Stomach (tissue), 9 donors: ENCODE results near the gene IFI6. TPM values are rescaled to one million over a fixed set of nuclear protein-coding genes. Genes with fewer than 3 reads are reported as not detected.
"Not testable (repeated sequence)": the region's sequence is repeated elsewhere in the genome, so short reads cannot be mapped to it uniquely, and the experiment has no call there.

Experiments
- DNase-seq, 2 donors: peaks; one replicate each; pipeline versions ENCODE4 v3.0.0 to v3.0.0-alpha.2; 2013 to 2019
- H3K27ac ChIP-seq, 5 donors: fragments of 200-600 bp in 4 of 5; sonication (generic) in 4 of 5; one replicate each; pipeline ENCODE4 v1.5.1; 2013 to 2019; ENCODE audit warnings: mild to moderate bottlenecking in 1 of 5, moderate library complexity in 1 of 5
- H3K27me3 ChIP-seq, 3 donors: fragments of 200-600 bp; sonication (generic); one replicate each; pipeline ENCODE4 v1.5.1; 2017 to 2019; ENCODE audit warnings: mixed run types in 1 of 3
- H3K36me3 ChIP-seq, 4 donors: fragments of 200-600 bp; sonication (generic); 1 replicate in 3 of 4; 2 replicates in 1 of 4; pipeline ENCODE4 v1.5.1; 2016 to 2019
- H3K4me1 ChIP-seq, 4 donors: fragments of 200-600 bp; sonication (generic); one replicate each; pipeline ENCODE4 v1.5.1; 2016 to 2019
- H3K4me3 ChIP-seq, 4 donors: fragments of 200-600 bp; sonication (generic) in 3 of 4; one replicate each; pipeline ENCODE4 v1.5.1; 2016 to 2019; ENCODE audit warnings: mild to moderate bottlenecking in 1 of 4
- H3K9me3 ChIP-seq, 4 donors: fragments of 200-600 bp; sonication (generic); one replicate each; pipeline ENCODE4 v1.5.1; 2016 to 2019
- EP300 ChIP-seq: sonication (generic); formaldehyde crosslinking; IDR thresholded peaks from one replicate; pipeline ENCODE4 v1.6.1; 2017; ENCODE audit warnings: antibody characterized with exemption
- POLR2A ChIP-seq, 4 donors: fragments of 450-650 bp; IDR thresholded peaks; one replicate each; pipeline ENCODE4 v1.6.1; 2016; ENCODE audit warnings: antibody characterized with exemption in 4 of 4, control low read depth in 2 of 4, mild to moderate bottlenecking in 1 of 4, moderate library complexity in 1 of 4
- POLR2AphosphoS5 ChIP-seq, 3 donors: sonication (generic); formaldehyde crosslinking; IDR thresholded peaks; one replicate each; pipeline ENCODE4 v1.6.1; 2016; ENCODE audit warnings: antibody characterized with exemption in 3 of 3
- WGBS, 5 donors: extraction: QIAGEN DNeasy Blood & Tissue Kit in 3 of 5; methylation state at CpG; one replicate each; pipeline versions ENCODE4 v1.1.5 to v1.1.7; 2013 to 2018; 5-methylcytosine and 5-hydroxymethylcytosine counted together
- intact Hi-C: fragments of 100-400 bp; cut with DNase I; formaldehyde crosslinking; loops from one replicate; pipeline ENCODE4 v1.15.1; 2023; ENCODE audit warnings: low total_unique reads
- polyA plus RNA-seq, 3 donors: library from polyadenylated mRNA; stranded (reverse); fragments of 200-250 nt; gene quantifications; one replicate each; pipeline ENCODE4 v1.2.3, GENCODE V29; 2013
- total RNA-seq, 5 donors: library from RNA; depleted of rRNA; stranded (reverse); fragments of >200 nt; gene quantifications; one replicate each; pipeline versions ENCODE4 v1.1.0 to v1.2.3, GENCODE V29; 2014 to 2016
- TF ChIP-seq, protein P1 (sequence below), 7 experiments: fragments of 450-650 bp in 4 of 7; fragments of 200-600 bp in 3 of 7; sonication (generic) in 3 of 7; IDR thresholded peaks; one replicate each; pipeline ENCODE4 v1.5.1; 2016 to 2019; ENCODE audit warnings: antibody characterized with exemption in 7 of 7, control low read depth in 2 of 7, mild to moderate bottlenecking in 1 of 7
- donor health status: healthy with polysubstance abuse.
- donor health status: Bipolar disorder and iron deficiency.
- donor health status: healthy.

IFI6 gene
- total and polyA plus RNA-seq, 8 donors: 6.1 to 95.2 (median 40.0) TPM; not detected in 1

DNA sequence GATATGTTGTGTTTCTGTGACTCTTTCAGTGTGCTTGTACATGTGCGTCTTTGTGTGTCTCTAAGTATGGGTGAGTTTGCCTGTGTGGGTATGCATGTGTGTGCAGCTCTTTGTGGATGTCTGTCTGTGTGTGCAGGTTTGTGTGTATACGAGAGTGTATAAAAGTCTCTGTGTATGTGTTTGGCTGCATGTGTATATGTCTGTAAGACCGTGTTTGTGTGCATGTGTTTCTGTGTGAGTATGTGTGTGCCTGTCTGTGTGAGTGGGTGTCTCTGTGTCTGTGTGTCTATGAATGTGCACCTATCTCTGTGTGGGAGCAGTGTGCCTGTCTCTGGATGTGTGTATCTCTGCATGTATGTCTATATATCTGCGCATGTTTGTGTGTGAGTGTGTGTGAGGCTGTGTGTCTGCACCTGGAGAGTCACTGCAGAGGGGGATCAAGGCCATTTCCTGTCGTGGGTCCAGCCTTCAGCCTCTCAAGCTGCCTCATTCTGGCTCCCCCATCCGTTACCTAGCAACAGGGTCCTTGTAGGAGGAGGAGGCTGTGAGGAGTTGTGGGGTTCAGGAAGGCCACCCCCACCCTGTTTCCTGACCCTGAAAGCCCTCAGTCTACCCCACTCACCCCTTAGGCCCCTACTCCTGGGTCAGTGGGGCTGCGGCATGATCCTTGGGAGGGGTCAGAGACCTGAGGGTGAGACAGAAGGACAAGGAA is 47.4 kb downstream of the IFI6 start:
- peaks cover 0 to 50% (median 6%) of the 10 kb centered on the region in 4 donors for H3K4me1 ChIP-seq
- intact Hi-C loops: no loop called here
- TF ChIP-seq, protein P1, sequence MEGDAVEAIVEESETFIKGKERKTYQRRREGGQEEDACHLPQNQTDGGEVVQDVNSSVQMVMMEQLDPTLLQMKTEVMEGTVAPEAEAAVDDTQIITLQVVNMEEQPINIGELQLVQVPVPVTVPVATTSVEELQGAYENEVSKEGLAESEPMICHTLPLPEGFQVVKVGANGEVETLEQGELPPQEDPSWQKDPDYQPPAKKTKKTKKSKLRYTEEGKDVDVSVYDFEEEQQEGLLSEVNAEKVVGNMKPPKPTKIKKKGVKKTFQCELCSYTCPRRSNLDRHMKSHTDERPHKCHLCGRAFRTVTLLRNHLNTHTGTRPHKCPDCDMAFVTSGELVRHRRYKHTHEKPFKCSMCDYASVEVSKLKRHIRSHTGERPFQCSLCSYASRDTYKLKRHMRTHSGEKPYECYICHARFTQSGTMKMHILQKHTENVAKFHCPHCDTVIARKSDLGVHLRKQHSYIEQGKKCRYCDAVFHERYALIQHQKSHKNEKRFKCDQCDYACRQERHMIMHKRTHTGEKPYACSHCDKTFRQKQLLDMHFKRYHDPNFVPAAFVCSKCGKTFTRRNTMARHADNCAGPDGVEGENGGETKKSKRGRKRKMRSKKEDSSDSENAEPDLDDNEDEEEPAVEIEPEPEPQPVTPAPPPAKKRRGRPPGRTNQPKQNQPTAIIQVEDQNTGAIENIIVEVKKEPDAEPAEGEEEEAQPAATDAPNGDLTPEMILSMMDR (IDR thresholded peaks at IDR 0.05): no peak
- TF ChIP-seq POLR2AphosphoS5 (IDR thresholded peaks at IDR 0.05) (no peak), EP300 (no peak), POLR2A (IDR thresholded peaks at IDR 0.05) (no peak)
- H3K9me3 ChIP-seq: no peaks in the 10 kb centered on the region
- 62 to 68% (median 63%) methylated on average over 6 to 7 of the region's 7 CpGs for WGBS, 5 donors
- no peaks in the 10 kb centered on the region for H3K27me3 ChIP-seq
- peak overlapping the region in 2 of 4 donors; percentile 12 to 21 for H3K4me3 ChIP-seq
- no peak for DNase-seq
- H3K36me3 ChIP-seq: no peaks in the 10 kb centered on the region
- H3K27ac ChIP-seq: peak overlapping the region in 2 of 5 donors; percentile 60 to 69

DNA sequence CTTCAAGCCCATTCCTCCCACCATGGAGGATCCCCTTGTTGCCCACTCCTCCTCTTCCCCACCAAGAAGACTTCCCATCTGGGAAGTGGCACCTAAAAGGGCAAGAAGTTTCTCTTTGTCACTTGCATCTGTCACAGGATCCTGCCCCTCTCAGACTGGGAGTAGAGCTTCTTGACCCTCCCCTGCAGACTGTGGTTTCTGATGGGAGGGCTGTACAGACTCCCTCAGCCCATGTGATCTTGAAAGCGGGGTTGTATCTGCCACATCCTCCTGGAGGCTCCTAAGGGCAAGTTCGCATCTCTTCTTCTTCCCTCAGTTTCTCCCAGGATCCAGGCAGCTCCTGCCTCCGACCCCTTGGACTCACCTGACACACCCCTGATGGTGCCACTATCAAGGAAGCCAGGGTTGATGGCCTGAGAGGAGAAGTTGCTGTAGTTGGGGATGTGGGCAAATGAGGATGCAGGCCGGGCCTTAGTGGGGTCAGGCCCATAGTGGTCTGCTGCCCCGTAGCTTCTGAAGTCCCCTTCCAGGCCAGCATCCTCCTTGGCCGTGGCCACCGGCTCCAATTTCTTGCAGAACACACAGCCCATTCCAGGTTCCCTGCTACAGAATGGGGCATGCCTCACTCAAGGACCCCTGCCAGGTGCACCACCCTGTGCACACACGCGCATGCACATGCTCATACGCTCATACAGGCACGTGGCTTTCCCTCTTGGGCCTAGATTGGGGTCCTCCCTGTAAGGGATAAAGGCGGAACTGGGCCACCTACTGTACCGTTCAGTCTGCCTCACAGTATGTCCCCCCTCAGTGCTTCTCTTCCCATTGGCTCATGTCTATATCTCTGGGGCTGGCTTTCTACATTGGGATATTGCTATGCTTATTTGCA is 48.4 kb downstream of the IFI6 start:
- Histone ChIP-seq H3K27ac (no peak overlapping the region), H3K27me3 (no peaks in the 10 kb centered on the region), H3K4me3 (peak overlapping the region in 1 of 4 donors; percentile 6), H3K4me1 (peaks cover 0 to 48% (median 4%) of the 10 kb centered on the region in 4 donors), H3K36me3 (no peaks in the 10 kb centered on the region), H3K9me3 (no peaks in the 10 kb centered on the region)
- 86 to 94% (median 89%) methylated on average over 13 of the region's 13 CpGs for WGBS, 5 donors
- intact Hi-C loops: no loop called here
- no peak for TF ChIP-seq EP300
- TF ChIP-seq POLR2A (IDR thresholded peaks at IDR 0.05): no peak
- TF ChIP-seq, protein P1 (IDR thresholded peaks at IDR 0.05): no peak
- no peak for TF ChIP-seq POLR2AphosphoS5 (IDR thresholded peaks at IDR 0.05)
- no peak for DNase-seq

DNA sequence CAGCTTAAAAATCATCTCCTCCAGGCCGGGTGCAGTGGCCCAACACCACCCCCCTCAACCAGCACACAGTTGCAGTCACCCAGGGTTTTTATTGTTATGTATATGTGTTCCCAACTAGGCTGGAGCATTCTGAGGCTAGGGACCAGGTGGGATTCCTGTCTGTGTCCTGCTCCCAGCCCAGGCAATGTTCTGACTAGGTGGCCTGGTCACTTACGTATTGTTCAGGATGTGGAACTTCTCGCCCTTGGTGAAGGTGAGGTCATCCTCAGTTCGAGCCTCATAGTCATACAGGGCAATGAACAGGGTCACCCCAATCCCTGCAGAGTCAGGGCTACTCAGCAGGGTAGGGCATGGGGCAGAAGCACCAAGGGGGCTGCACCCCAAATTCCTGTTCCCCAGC is 49.2 kb downstream of the IFI6 start:
- Histone ChIP-seq H3K9me3 (no peaks in the 10 kb centered on the region), H3K27ac (no peak overlapping the region), H3K4me3 (no peak overlapping the region), H3K4me1 (peaks cover 0 to 48% (median 4%) of the 10 kb centered on the region in 4 donors), H3K27me3 (no peaks in the 10 kb centered on the region), H3K36me3 (no peaks in the 10 kb centered on the region)
- no peak for TF ChIP-seq EP300
- TF ChIP-seq, protein P1 (IDR thresholded peaks at IDR 0.05): no peak
- TF ChIP-seq POLR2A (IDR thresholded peaks at IDR 0.05): no peak
- TF ChIP-seq POLR2AphosphoS5 (IDR thresholded peaks at IDR 0.05): no peak
- no peak for DNase-seq
- intact Hi-C loops: no loop called here
- WGBS, 5 donors: 80 to 83% (median 81%) methylated on average over 4 of the region's 4 CpGs

DNA sequence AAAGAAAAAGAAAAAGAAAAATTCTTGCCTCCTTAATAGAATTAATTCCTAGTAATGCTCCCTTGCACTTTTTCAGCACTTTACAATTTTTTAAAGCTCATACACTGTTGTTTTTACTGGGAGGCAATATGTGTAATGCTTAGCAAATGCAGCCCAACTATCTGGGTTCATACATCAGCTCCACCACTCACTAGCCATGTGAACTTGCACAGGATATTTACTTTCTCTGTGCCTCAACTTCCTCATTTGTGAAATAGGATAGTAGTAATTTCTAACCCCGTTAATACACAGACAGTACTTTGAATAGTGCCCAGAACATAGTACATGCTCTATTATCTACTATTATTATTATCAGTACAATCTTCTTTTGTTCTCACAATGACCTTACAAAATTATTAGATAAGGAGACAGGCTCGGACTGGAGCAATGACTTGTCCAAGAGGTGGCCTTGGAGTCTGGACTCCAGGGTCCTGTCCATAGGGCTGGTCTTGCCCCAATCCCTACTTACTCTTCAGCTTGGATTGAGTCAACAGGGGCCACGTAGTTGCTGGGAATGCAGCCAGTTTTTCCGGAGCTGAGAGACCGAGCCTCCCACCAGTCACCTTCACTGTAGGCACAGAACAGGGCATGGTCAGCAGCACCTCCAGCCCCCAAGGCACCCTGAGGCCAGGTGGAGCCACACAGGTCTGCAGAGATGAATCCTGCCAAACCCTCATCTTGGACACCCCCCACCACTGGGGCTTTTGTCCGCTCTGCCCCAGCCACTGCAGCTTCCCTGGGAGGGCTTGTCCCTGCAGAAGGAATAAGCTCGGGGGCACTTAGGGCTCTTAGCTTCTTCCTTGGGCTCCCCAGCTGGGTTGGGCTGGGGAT is 50.7 kb downstream of the IFI6 start:
- Histone ChIP-seq H3K27me3 (no peaks in the 10 kb centered on the region), H3K36me3 (peaks cover 0 to 4% (median 0%) of the 10 kb centered on the region in 4 donors), H3K9me3 (no peaks in the 10 kb centered on the region), H3K4me3 (no peak overlapping the region), H3K27ac (no peak overlapping the region), H3K4me1 (peaks cover 0 to 38% (median 4%) of the 10 kb centered on the region in 4 donors)
- 33 to 42% (median 36%) methylated on average over 6 to 7 of the region's 7 CpGs for WGBS, 5 donors
- intact Hi-C loops: no loop called here
- no peak for TF ChIP-seq EP300
- TF ChIP-seq POLR2A (IDR thresholded peaks at IDR 0.05): no peak
- TF ChIP-seq, protein P1 (IDR thresholded peaks at IDR 0.05): no peak
- TF ChIP-seq POLR2AphosphoS5 (IDR thresholded peaks at IDR 0.05): no peak
- peak; percentile 62 to 81 for DNase-seq

DNA sequence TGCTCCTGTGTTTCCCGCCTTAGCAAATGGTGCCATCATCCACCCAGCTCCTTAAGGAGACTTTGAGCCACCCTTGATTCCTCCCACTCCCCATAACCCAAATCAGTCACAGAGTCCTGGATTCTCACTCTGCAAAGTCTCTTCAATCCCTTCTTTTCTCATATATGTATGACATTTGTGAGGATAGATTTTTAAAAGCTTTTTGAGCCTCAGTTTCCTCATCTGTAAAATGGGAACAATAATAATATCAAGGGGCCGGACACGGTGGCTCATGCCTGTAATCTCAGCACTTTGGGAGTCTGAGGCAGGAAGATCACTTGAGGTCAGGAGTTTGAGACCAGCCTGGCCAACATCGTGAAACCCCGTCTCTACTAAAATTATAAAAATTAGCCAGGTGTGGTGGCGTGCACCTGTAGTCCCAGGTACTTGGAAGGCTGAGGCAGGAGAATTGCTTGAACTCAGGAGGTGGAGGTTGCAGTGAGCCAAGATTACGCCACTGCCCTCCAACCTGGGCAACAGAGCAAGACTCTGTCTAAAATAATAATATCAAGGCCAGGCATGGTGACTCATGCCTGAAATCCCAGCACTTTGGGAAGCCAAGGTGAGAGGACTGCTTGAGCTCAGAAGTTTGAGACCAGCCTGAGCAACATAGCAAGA is 52.1 kb downstream of the IFI6 start:
- peaks cover 0 to 39% (median 5%) of the 10 kb centered on the region in 4 donors for H3K4me1 ChIP-seq
- not testable (repeated sequence) for H3K36me3 ChIP-seq, H3K27me3 ChIP-seq, H3K27ac ChIP-seq, H3K9me3 ChIP-seq, DNase-seq, H3K4me3 ChIP-seq
- intact Hi-C loops: loop anchor here (5.0 kb wide), 1 partner anchor 42 kb away; no protein-coding TSS in a partner anchor
- WGBS, 5 donors: 91 to 98% (median 97%) methylated on average over 7 of the region's 7 CpGs
